PFSK-1 (cell line): ENCODE data around the gene ROCK1.

ENCODE experiments used
- FOXP2 ChIP-seq: optimal IDR thresholded peaks from 2 replicates; pipeline ENCODE3; 2011; ENCODE audit warnings: borderline replicate concordance, control low read depth, inconsistent platforms; ENCODE audit not compliant: insufficient read depth; ENCODE audit errors: extremely low read length, extremely low read depth
- POLR2AphosphoS5 ChIP-seq: IDR thresholded peaks from 2 replicates; pipeline ENCODE4 v1.6.1; 2012; ENCODE audit warnings: low read depth, mild to moderate bottlenecking, control low read depth, low read length, moderate library complexity
- SIN3A ChIP-seq: IDR thresholded peaks from 2 replicates; pipeline ENCODE4 v1.6.1; 2012; ENCODE audit warnings: mild to moderate bottlenecking, low read length, moderate library complexity, borderline replicate concordance; ENCODE audit not compliant: insufficient read depth
- TAF1 ChIP-seq: IDR thresholded peaks from 2 replicates; pipeline ENCODE4 v1.6.1; 2012; ENCODE audit warnings: low read length, control low read depth, borderline replicate concordance; ENCODE audit not compliant: insufficient read depth
- TF ChIP-seq, protein P1 (sequence below), 2 experiments: IDR thresholded peaks; 2 replicates each; pipeline versions ENCODE4 v1.6.1 to v1.8.0; 2011 to 2012; ENCODE audit warnings: low read depth in 2 of 2, low read length in 2 of 2, control low read depth in 1 of 2, inconsistent platforms in 1 of 2, mild to moderate bottlenecking in 1 of 2, moderate library complexity in 1 of 2; ENCODE audit not compliant: insufficient read depth in 1 of 2

GRCh38 chr18:21000667-21001066, 110.9 kb downstream of the ROCK1 start:
- TF ChIP-seq TAF1 (no peak), POLR2AphosphoS5 (no peak), SIN3A (no peak), FOXP2 (no peak)
- TF ChIP-seq, protein P1, sequence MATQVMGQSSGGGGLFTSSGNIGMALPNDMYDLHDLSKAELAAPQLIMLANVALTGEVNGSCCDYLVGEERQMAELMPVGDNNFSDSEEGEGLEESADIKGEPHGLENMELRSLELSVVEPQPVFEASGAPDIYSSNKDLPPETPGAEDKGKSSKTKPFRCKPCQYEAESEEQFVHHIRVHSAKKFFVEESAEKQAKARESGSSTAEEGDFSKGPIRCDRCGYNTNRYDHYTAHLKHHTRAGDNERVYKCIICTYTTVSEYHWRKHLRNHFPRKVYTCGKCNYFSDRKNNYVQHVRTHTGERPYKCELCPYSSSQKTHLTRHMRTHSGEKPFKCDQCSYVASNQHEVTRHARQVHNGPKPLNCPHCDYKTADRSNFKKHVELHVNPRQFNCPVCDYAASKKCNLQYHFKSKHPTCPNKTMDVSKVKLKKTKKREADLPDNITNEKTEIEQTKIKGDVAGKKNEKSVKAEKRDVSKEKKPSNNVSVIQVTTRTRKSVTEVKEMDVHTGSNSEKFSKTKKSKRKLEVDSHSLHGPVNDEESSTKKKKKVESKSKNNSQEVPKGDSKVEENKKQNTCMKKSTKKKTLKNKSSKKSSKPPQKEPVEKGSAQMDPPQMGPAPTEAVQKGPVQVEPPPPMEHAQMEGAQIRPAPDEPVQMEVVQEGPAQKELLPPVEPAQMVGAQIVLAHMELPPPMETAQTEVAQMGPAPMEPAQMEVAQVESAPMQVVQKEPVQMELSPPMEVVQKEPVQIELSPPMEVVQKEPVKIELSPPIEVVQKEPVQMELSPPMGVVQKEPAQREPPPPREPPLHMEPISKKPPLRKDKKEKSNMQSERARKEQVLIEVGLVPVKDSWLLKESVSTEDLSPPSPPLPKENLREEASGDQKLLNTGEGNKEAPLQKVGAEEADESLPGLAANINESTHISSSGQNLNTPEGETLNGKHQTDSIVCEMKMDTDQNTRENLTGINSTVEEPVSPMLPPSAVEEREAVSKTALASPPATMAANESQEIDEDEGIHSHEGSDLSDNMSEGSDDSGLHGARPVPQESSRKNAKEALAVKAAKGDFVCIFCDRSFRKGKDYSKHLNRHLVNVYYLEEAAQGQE (IDR thresholded peaks at IDR 0.05; ENCODE audit: insufficient read depth in 1 of 2, low read depth in 2 of 2, low read length in 2 of 2): no peak
